Panc1 (cell line): Measurements from ENCODE around the gene DGLUCY.

Experiments used
- POLR2AphosphoS5 ChIP-seq: IDR thresholded peaks from 2 replicates; pipeline ENCODE4 v1.6.1; 2012; ENCODE audit warnings: mild to moderate bottlenecking, low read depth, low read length, moderate library complexity
- SIN3A ChIP-seq: IDR thresholded peaks from 2 replicates; pipeline ENCODE4 v1.6.1; 2012; ENCODE audit warnings: low read depth, mild to moderate bottlenecking, low read length, moderate library complexity, borderline replicate concordance; ENCODE audit not compliant: insufficient read depth
- TCF7L2 ChIP-seq: IDR thresholded peaks from 2 replicates; pipeline ENCODE4 v1.6.1; 2011; ENCODE audit warnings: mild to moderate bottlenecking, low read depth, low read length, inconsistent platforms
- TF ChIP-seq, protein P1 (sequence below): fragments of 450-650 bp; IDR thresholded peaks from 2 replicates; pipeline ENCODE4 v1.5.1; 2017; ENCODE audit warnings: mild to moderate bottlenecking
- TF ChIP-seq, protein P2 (sequence below), 2 experiments: IDR thresholded peaks; 2 replicates each; pipeline ENCODE4 v1.6.1; 2011 to 2012; ENCODE audit warnings: low read depth in 2 of 2, control low read depth in 1 of 2, low read length in 1 of 2, mild to moderate bottlenecking in 1 of 2, moderate library complexity in 1 of 2; ENCODE audit not compliant: insufficient read depth in 1 of 2

DNA sequence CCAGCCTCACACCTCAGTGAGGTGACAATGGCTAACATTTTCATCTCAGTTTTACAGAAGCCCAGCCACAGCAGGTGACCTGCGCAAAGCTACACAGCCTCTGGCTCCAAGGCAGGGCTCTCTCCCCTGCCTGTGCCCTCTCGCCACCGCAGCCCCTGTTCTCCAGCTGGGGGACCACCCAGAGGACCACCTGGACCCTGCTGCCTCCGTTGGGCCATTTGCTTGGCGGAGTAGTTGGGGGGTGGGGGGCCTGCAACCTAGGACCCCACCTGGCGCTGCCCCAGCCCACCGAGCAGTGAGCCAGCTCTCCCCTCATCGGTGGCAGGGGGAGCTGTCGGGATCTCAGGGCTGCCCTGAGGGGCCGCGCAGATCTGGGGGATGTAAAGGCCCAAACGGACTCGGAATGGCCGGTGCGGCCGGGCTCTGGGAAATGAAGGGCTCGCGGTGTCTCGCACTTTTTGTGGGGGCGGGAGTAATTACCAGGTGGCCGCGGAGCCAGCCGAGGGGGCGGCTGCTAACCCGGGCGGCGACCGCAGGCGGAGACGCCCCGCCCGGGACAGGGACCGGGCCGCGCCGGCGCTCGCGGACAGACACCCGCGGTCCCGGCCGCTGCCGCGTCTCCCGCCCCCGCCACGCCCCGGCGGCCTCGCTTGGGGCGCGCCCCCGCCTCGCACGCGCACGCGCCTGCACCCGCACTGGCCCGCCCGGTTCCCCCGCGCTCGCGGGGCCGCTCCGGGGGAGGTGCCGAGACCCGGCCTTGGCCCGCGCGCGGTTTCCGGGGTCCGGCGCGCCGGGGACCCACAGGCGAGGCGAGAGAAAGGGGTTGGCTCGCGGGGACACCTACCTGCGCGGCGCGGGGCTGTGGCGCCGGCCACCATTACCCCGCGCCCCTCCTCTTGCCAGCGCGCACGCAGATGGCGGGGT, 139.3 kb downstream of the DGLUCY start:
- TF ChIP-seq POLR2AphosphoS5 (no peak), TCF7L2 (no peak), SIN3A (no peak)
- TF ChIP-seq, protein P1, sequence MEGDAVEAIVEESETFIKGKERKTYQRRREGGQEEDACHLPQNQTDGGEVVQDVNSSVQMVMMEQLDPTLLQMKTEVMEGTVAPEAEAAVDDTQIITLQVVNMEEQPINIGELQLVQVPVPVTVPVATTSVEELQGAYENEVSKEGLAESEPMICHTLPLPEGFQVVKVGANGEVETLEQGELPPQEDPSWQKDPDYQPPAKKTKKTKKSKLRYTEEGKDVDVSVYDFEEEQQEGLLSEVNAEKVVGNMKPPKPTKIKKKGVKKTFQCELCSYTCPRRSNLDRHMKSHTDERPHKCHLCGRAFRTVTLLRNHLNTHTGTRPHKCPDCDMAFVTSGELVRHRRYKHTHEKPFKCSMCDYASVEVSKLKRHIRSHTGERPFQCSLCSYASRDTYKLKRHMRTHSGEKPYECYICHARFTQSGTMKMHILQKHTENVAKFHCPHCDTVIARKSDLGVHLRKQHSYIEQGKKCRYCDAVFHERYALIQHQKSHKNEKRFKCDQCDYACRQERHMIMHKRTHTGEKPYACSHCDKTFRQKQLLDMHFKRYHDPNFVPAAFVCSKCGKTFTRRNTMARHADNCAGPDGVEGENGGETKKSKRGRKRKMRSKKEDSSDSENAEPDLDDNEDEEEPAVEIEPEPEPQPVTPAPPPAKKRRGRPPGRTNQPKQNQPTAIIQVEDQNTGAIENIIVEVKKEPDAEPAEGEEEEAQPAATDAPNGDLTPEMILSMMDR = no peak
- TF ChIP-seq, protein P2, sequence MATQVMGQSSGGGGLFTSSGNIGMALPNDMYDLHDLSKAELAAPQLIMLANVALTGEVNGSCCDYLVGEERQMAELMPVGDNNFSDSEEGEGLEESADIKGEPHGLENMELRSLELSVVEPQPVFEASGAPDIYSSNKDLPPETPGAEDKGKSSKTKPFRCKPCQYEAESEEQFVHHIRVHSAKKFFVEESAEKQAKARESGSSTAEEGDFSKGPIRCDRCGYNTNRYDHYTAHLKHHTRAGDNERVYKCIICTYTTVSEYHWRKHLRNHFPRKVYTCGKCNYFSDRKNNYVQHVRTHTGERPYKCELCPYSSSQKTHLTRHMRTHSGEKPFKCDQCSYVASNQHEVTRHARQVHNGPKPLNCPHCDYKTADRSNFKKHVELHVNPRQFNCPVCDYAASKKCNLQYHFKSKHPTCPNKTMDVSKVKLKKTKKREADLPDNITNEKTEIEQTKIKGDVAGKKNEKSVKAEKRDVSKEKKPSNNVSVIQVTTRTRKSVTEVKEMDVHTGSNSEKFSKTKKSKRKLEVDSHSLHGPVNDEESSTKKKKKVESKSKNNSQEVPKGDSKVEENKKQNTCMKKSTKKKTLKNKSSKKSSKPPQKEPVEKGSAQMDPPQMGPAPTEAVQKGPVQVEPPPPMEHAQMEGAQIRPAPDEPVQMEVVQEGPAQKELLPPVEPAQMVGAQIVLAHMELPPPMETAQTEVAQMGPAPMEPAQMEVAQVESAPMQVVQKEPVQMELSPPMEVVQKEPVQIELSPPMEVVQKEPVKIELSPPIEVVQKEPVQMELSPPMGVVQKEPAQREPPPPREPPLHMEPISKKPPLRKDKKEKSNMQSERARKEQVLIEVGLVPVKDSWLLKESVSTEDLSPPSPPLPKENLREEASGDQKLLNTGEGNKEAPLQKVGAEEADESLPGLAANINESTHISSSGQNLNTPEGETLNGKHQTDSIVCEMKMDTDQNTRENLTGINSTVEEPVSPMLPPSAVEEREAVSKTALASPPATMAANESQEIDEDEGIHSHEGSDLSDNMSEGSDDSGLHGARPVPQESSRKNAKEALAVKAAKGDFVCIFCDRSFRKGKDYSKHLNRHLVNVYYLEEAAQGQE (IDR thresholded peaks at IDR 0.05; ENCODE audit: insufficient read depth in 1 of 2, low read depth in 2 of 2, low read length in 1 of 2) = no peak
